Measurements from ENCODE around the gene ORM1. TPM values are rescaled to one million over a fixed set of nuclear protein-coding genes. Genes with fewer than 3 reads are reported as not detected.

Gene ORM1
- total and polyA plus RNA-seq, 2 of the 8 experiments (the other 6 are each of a cell fraction or from before 2014, with no cell fraction given): 0.32 TPM; not detected in 1

GRCh38 chr9:114282104-114282485 is 40.8 kb upstream of the ORM1 start (continued):
- no peak for TF ChIP-seq USF2 (IDR thresholded peaks at IDR 0.05; ENCODE audit: low read length)
- no peak for TF ChIP-seq SUZ12 (IDR thresholded peaks at IDR 0.05; ENCODE audit: low read length)
- TF ChIP-seq PHF8 (conservative IDR thresholded peaks at IDR 0.05; ENCODE audit: low read depth, low read length): no peak

Measured in H1 (cell line).